CD14-positive monocyte (primary cell): ENCODE measurements around the gene DGKH. TPM values are rescaled to one million over a fixed set of nuclear protein-coding genes. Genes with fewer than 3 reads are reported as not detected.

ENCODE experiments used
- DNase-seq, 3 donors: peaks; one replicate each; pipeline ENCODE4 v3.0.0-alpha.2; 2011 to 2022
- H2AFZ ChIP-seq: 2 replicates; pipeline ENCODE4 v1.6.0; 2012; ENCODE audit warnings: mild to moderate bottlenecking, low read depth, low read length, inconsistent platforms; ENCODE audit not compliant: insufficient read depth, poor library complexity, severe bottlenecking
- H3K27ac ChIP-seq, 2 donors: 1 replicate in 1 of 2; 2 replicates in 1 of 2; pipeline ENCODE4 v1.5.1; 2012 to 2013; ENCODE audit warnings: low read length in 2 of 2, control low read depth in 1 of 2, inconsistent platforms in 1 of 2, low read depth in 1 of 2, mild to moderate bottlenecking in 1 of 2
- H3K27me3 ChIP-seq, 2 donors: one replicate each; pipeline versions ENCODE4 v1.6.0 to v1.6.1; 2011 to 2013; ENCODE audit warnings: low read length in 2 of 2; ENCODE audit not compliant: control insufficient read depth in 2 of 2, insufficient read depth in 2 of 2
- H3K36me3 ChIP-seq, 2 donors: replicated peaks in 1 of 2; 1 replicate in 1 of 2; 2 replicates in 1 of 2; pipeline versions ENCODE4 v1.5.1 to v1.6.1; 2012 to 2013; ENCODE audit warnings: low read length in 2 of 2, control low read depth in 1 of 2, inconsistent platforms in 1 of 2, mild to moderate bottlenecking in 1 of 2; ENCODE audit not compliant: insufficient read depth in 2 of 2, control insufficient read depth in 1 of 2
- H3K4me1 ChIP-seq, 2 donors: 1 replicate in 1 of 2; 2 replicates in 1 of 2; pipeline versions ENCODE4 v1.5.1 to v1.6.1; 2012 to 2013; ENCODE audit warnings: low read length in 2 of 2, control low read depth in 1 of 2, inconsistent platforms in 1 of 2, mild to moderate bottlenecking in 1 of 2, moderate library complexity in 1 of 2; ENCODE audit not compliant: insufficient read depth in 2 of 2, control insufficient read depth in 1 of 2
- H3K4me2 ChIP-seq: replicated peaks from 2 replicates; pipeline ENCODE3; 2012; ENCODE audit warnings: low read length, moderate library complexity, mild to moderate bottlenecking; ENCODE audit not compliant: poor library complexity, severe bottlenecking; ENCODE audit errors: extremely low read depth
- H3K4me3 ChIP-seq, 3 experiments: fragments of 200-600 bp in 1 of 3; sonication (generic) in 1 of 3; replicated peaks in 1 of 3; 1 replicate in 2 of 3; 2 replicates in 1 of 3; pipeline ENCODE4 v1.5.1; 2011 to 2013; ENCODE audit warnings: low read length in 3 of 3, mild to moderate bottlenecking in 3 of 3, control low read depth in 2 of 3, low read depth in 2 of 3, inconsistent platforms in 1 of 3, moderate library complexity in 1 of 3
- H3K79me2 ChIP-seq: 2 replicates; pipeline ENCODE4 v1.6.0; 2012; ENCODE audit warnings: mild to moderate bottlenecking, control low read depth, inconsistent platforms, low read length, moderate library complexity; ENCODE audit not compliant: insufficient read depth
- H3K9ac ChIP-seq: 2 replicates; pipeline ENCODE4 v1.6.0; 2017; ENCODE audit warnings: low read length, mild to moderate bottlenecking; ENCODE audit not compliant: insufficient read depth, poor library complexity, severe bottlenecking
- H3K9me3 ChIP-seq, 2 donors: replicated peaks in 1 of 2; 1 replicate in 1 of 2; 2 replicates in 1 of 2; pipeline versions ENCODE4 v1.5.1 to v1.6.1; 2012 to 2013; ENCODE audit warnings: low read length in 2 of 2, control low read depth in 1 of 2; ENCODE audit not compliant: control insufficient read depth in 1 of 2, insufficient read depth in 1 of 2
- H4K20me1 ChIP-seq: 2 replicates; pipeline ENCODE4 v1.6.0; 2012; ENCODE audit warnings: mild to moderate bottlenecking, low read length, control low read depth, moderate library complexity; ENCODE audit not compliant: insufficient read depth
- H3K27ac Mint-ChIP-seq, 7 donors: one replicate each; pipeline ENCODE4 v1.8.0; 2020; ENCODE audit warnings: mild to moderate bottlenecking in 7 of 7, mixed read lengths in 7 of 7, moderate library complexity in 6 of 7, inconsistent platforms in 2 of 7
- H3K27me3 Mint-ChIP-seq, 3 donors: one replicate each; pipeline ENCODE4 v1.8.0; 2021 to 2022; ENCODE audit warnings: low read depth in 3 of 3, mild to moderate bottlenecking in 3 of 3, mixed read lengths in 3 of 3, moderate library complexity in 3 of 3, inconsistent platforms in 1 of 3
- H3K36me3 Mint-ChIP-seq, 2 donors: one replicate each; pipeline ENCODE4 v1.8.0; 2020; ENCODE audit warnings: mixed read lengths in 2 of 2, inconsistent platforms in 1 of 2, mild to moderate bottlenecking in 1 of 2
- H3K4me1 Mint-ChIP-seq: one replicate; pipeline ENCODE4 v1.8.0; 2020; ENCODE audit warnings: mild to moderate bottlenecking, mixed read lengths
- H3K4me3 Mint-ChIP-seq, 2 donors: one replicate each; pipeline ENCODE4 v1.8.0; 2020; ENCODE audit warnings: mild to moderate bottlenecking in 2 of 2, mixed read lengths in 2 of 2, moderate library complexity in 1 of 2
- H3K9me3 Mint-ChIP-seq, 7 donors: one replicate each; pipeline ENCODE4 v1.8.0; 2020 to 2022; ENCODE audit warnings: mixed read lengths in 7 of 7, mild to moderate bottlenecking in 6 of 7, moderate library complexity in 6 of 7, inconsistent platforms in 2 of 7
- WGBS: methylation state at CpG from one replicate; pipeline ENCODE4 v1.1.5; 2013; ENCODE audit warnings: missing lambda C conversion rate; ENCODE audit not compliant: insufficient coverage; 5-methylcytosine and 5-hydroxymethylcytosine counted together
- intact Hi-C, 2 donors: fragments of 100-400 bp; cut with micrococcal nuclease; formaldehyde crosslinking; loops; one replicate each; pipeline versions ENCODE4 v1.15.0 to v1.15.1; 2023
- polyA plus RNA-seq, 3 donors: library from polyadenylated mRNA; depleted of rRNA in 1 of 3; unstranded in 2 of 3; stranded (reverse) in 1 of 3; fragments of 300-500 nt in 2 of 3; fragments of >200 nt in 1 of 3; fragmentation: Illumina TruSeq in 2 of 3; gene quantifications; 1 replicate in 2 of 3; 2 replicates in 1 of 3; pipeline ENCODE4 v1.2.3, GENCODE V29; 2012 to 2021
- TF ChIP-seq, protein P1 (sequence below): fragments of 200-600 bp; IDR thresholded peaks from one replicate; pipeline ENCODE4 v1.8.0; 2022; ENCODE audit warnings: antibody characterized with exemption, mild to moderate bottlenecking

Gene DGKH
- polyA plus RNA-seq, 3 donors = 0.10 to 0.79 (median 0.15) TPM

DNA sequence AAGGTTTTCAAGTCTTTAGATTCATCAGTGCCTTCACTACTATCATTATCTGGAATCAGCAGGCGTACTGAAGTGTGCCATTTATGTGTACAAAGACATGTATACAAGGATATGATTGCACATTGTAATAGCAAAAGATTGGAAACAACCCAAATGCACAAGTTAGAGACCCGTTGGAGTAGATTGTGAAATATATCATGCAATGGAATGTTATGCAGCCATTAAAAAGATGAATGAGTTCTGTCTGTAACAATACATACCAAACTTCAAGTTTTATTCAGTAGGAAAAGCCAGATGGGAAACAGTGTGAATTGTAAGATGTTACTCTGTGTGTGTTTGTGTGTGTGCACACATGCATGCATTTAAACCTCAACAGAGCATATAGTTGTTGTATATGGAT is 97.9 kb downstream of the DGKH start:
- Mint-ChIP-seq H3K4me3 (no peak overlapping the region), H3K9me3 (peaks cover 0 to 3% (median 2%) of the 10 kb centered on the region in 7 donors), H3K27ac (no peak overlapping the region), H3K27me3 (peaks cover 0 to 1% (median 0%) of the 10 kb centered on the region in 3 donors), H3K36me3 (peaks cover 0 to 1% of the 10 kb centered on the region in 2 donors), H3K4me1 (peaks cover 8% of the 10 kb centered on the region)
- WGBS = no CpG with 5 or more reads among the region's 2 CpGs
- Histone ChIP-seq H3K36me3 (no peaks in the 10 kb centered on the region), H3K9ac (no peak overlapping the region), H3K4me2 (no peak overlapping the region), H3K4me1 (no peaks in the 10 kb centered on the region), H3K27ac (no peak overlapping the region), H3K4me3 (no peak overlapping the region), H3K79me2 (no peaks in the 10 kb centered on the region), H2AFZ (no peak overlapping the region), H3K9me3 (no peaks in the 10 kb centered on the region), H3K27me3 (no peaks in the 10 kb centered on the region), H4K20me1 (no peaks in the 10 kb centered on the region)
- DNase-seq = no peak
- intact Hi-C loops = no loop called here
- TF ChIP-seq, protein P1, sequence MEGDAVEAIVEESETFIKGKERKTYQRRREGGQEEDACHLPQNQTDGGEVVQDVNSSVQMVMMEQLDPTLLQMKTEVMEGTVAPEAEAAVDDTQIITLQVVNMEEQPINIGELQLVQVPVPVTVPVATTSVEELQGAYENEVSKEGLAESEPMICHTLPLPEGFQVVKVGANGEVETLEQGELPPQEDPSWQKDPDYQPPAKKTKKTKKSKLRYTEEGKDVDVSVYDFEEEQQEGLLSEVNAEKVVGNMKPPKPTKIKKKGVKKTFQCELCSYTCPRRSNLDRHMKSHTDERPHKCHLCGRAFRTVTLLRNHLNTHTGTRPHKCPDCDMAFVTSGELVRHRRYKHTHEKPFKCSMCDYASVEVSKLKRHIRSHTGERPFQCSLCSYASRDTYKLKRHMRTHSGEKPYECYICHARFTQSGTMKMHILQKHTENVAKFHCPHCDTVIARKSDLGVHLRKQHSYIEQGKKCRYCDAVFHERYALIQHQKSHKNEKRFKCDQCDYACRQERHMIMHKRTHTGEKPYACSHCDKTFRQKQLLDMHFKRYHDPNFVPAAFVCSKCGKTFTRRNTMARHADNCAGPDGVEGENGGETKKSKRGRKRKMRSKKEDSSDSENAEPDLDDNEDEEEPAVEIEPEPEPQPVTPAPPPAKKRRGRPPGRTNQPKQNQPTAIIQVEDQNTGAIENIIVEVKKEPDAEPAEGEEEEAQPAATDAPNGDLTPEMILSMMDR = no peak

- WGBS = 33% methylated on average over 4 of the region's 7 CpGs
- Histone ChIP-seq H3K27me3 (no peaks in the 10 kb centered on the region), H3K4me3 (no peak overlapping the region), H3K9ac (no peak overlapping the region), H3K27ac (no peak overlapping the region), H2AFZ (no peak overlapping the region), H3K79me2 (no peaks in the 10 kb centered on the region), H3K4me2 (no peak overlapping the region), H4K20me1 (no peaks in the 10 kb centered on the region), H3K9me3 (no peaks in the 10 kb centered on the region), H3K36me3 (no peaks in the 10 kb centered on the region), H3K4me1 (no peaks in the 10 kb centered on the region)
- TF ChIP-seq, protein P1 = no peak
- H3K9me3 Mint-ChIP-seq = peaks cover 0 to 3% (median 0%) of the 10 kb centered on the region in 7 donors
- peaks cover 0 to 1% (median 0%) of the 10 kb centered on the region in 3 donors for H3K27me3 Mint-ChIP-seq
- H3K4me1 Mint-ChIP-seq = peaks cover 8% of the 10 kb centered on the region
- intact Hi-C loops = no loop called here
- no peak overlapping the region for H3K27ac Mint-ChIP-seq
- DNase-seq = no peak
- H3K36me3 Mint-ChIP-seq = no peaks in the 10 kb centered on the region
- H3K4me3 Mint-ChIP-seq = no peak overlapping the region
These were observed 100.1 kb downstream of the DGKH start for GRCh38 chr13:42148538-42148937.
